Esophagus muscularis mucosa (tissue), 4 donors: ENCODE data around the gene FUT8. TPM values are rescaled to one million over a fixed set of nuclear protein-coding genes. Genes with fewer than 3 reads are reported as not detected.

Experiments
- DNase-seq: peaks from one replicate; pipeline ENCODE4 v3.0.0-alpha.2; 2017; ENCODE audit errors: extremely low spot score
- H3K27ac ChIP-seq, 4 donors: fragments of 200-600 bp; sonication (generic); replicated peaks in 1 of 4; 1 replicate in 3 of 4; 2 replicates in 1 of 4; pipeline ENCODE4 v1.5.1; 2016 to 2019; ENCODE audit warnings: mild to moderate bottlenecking in 1 of 4
- H3K27me3 ChIP-seq, 4 donors: fragments of 200-600 bp; sonication (generic); one replicate each; pipeline versions ENCODE4 v1.5.1 to v1.6.0; 2016 to 2019
- H3K36me3 ChIP-seq, 4 donors: fragments of 200-600 bp; sonication (generic); one replicate each; pipeline ENCODE4 v1.5.1; 2016 to 2019
- H3K4me1 ChIP-seq, 4 donors: fragments of 200-600 bp; sonication (generic); one replicate each; pipeline ENCODE4 v1.5.1; 2016 to 2019
- H3K4me3 ChIP-seq, 4 donors: fragments of 200-600 bp; sonication (generic); 1 replicate in 2 of 4; 2 replicates in 2 of 4; pipeline ENCODE4 v1.5.1; 2016 to 2019; ENCODE audit warnings: mild to moderate bottlenecking in 4 of 4, moderate library complexity in 1 of 4
- H3K9me3 ChIP-seq, 4 donors: fragments of 200-600 bp; sonication (generic); 1 replicate in 3 of 4; 2 replicates in 1 of 4; pipeline ENCODE4 v1.5.1; 2016 to 2019
- EP300 ChIP-seq: sonication (generic); formaldehyde crosslinking; IDR thresholded peaks from one replicate; pipeline ENCODE4 v1.6.1; 2017; ENCODE audit warnings: antibody characterized with exemption
- POLR2A ChIP-seq: fragments of 450-650 bp; IDR thresholded peaks from one replicate; pipeline ENCODE4 v1.6.1; 2017; ENCODE audit warnings: antibody characterized with exemption, moderate library complexity, mild to moderate bottlenecking, low read depth
- POLR2AphosphoS5 ChIP-seq, 2 donors: sonication (generic); formaldehyde crosslinking; IDR thresholded peaks; one replicate each; pipeline ENCODE4 v1.6.1; 2017; ENCODE audit warnings: antibody characterized with exemption in 2 of 2
- WGBS: methylation state at CpG from one replicate; pipeline ENCODE4 v1.1.5; 2018; 5-methylcytosine and 5-hydroxymethylcytosine counted together
- intact Hi-C: fragments of 100-400 bp; cut with DNase I; formaldehyde crosslinking; loops from one replicate; pipeline ENCODE4 v1.15.1; 2023
- total RNA-seq, 4 donors: library from RNA; depleted of rRNA; stranded (reverse); fragments of >200 nt; gene quantifications; one replicate each; pipeline versions ENCODE4 v1.1.0 to v1.2.1, GENCODE V29; 2016
- TF ChIP-seq, protein P1 (sequence below), 3 experiments: fragments of 200-600 bp in 2 of 3; fragments of 450-650 bp in 1 of 3; sonication (generic) in 2 of 3; IDR thresholded peaks; one replicate each; pipeline ENCODE4 v1.5.1; 2017 to 2019; ENCODE audit warnings: antibody characterized with exemption in 3 of 3, mild to moderate bottlenecking in 2 of 3, moderate library complexity in 1 of 3

FUT8 gene
- total RNA-seq, 4 donors from 2014 or later = 12.8 to 22.2 (median 20.1) TPM

DNA sequence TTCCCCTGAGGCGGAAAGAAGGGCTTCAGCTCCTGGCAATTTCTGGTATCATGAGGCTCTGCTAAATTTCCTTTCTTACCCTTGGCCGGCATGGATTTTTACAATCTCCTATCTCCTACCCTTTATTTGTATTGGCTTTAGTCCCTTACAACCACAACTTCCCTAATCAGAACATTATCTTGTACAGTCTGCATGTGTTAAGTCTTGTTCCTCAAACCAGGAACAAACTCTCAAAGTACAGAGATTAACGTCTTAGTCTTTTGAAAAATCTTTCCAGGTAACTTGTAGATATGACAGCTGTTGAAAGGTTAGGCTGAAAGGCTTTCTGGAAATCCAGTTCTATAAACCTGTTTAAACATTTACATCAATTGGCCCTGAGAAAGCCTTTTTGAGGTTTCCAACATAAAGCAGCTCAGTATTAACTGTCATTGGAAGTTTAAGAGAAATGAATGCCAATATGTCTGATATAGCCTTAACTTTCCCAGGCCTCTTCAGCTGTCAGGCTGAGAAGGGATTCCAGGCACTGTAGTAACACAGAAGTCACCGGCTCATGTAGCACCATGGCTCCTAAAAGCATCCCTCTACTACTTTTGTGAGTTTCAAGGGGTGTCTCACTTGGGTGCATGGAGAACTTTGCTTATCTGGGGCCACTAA, 360.5 kb downstream of the FUT8 start:
- Histone ChIP-seq H3K4me3 (no peak overlapping the region), H3K9me3 (no peaks in the 10 kb centered on the region), H3K36me3 (no peaks in the 10 kb centered on the region), H3K4me1 (no peaks in the 10 kb centered on the region), H3K27ac (no peak overlapping the region), H3K27me3 (no peaks in the 10 kb centered on the region)
- no peak for TF ChIP-seq EP300
- TF ChIP-seq POLR2A = no peak
- TF ChIP-seq POLR2AphosphoS5 (IDR thresholded peaks at IDR 0.05) = no peak
- TF ChIP-seq, protein P1, sequence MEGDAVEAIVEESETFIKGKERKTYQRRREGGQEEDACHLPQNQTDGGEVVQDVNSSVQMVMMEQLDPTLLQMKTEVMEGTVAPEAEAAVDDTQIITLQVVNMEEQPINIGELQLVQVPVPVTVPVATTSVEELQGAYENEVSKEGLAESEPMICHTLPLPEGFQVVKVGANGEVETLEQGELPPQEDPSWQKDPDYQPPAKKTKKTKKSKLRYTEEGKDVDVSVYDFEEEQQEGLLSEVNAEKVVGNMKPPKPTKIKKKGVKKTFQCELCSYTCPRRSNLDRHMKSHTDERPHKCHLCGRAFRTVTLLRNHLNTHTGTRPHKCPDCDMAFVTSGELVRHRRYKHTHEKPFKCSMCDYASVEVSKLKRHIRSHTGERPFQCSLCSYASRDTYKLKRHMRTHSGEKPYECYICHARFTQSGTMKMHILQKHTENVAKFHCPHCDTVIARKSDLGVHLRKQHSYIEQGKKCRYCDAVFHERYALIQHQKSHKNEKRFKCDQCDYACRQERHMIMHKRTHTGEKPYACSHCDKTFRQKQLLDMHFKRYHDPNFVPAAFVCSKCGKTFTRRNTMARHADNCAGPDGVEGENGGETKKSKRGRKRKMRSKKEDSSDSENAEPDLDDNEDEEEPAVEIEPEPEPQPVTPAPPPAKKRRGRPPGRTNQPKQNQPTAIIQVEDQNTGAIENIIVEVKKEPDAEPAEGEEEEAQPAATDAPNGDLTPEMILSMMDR (IDR thresholded peaks at IDR 0.05) = no peak
- 69% methylated on average over 4 of the region's 4 CpGs for WGBS
- intact Hi-C loops = no loop called here
- no peak for DNase-seq

DNA sequence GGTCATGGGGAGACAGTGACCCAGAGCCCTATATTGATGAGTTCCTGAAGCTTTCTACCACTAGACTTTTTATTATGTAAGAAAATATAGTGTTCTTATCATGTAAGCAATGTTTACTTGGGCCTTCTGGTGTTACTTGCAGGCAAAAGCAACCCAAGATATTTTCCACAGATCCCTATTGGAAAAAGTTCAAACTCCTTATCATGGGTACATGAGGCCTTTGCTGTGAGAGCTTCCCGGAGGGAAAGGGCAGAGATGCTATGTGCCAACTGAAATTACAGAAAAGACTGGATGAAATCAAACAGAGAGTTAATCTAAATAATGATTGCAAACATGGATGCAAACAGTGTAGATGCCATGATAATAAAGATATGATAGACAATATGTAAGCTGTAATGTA, 361.5 kb downstream of the FUT8 start:
- no peaks in the 10 kb centered on the region for H3K4me1 ChIP-seq
- no peak for DNase-seq
- TF ChIP-seq, protein P1 (IDR thresholded peaks at IDR 0.05) = no peak
- TF ChIP-seq EP300 (no peak), POLR2AphosphoS5 (IDR thresholded peaks at IDR 0.05) (no peak), POLR2A (no peak)
- no peak overlapping the region for H3K27ac ChIP-seq
- 84% methylated on average over 1 of the region's 1 CpG for WGBS
- no peaks in the 10 kb centered on the region for H3K27me3 ChIP-seq
- intact Hi-C loops = no loop called here
- H3K36me3 ChIP-seq = no peaks in the 10 kb centered on the region
- H3K9me3 ChIP-seq = no peaks in the 10 kb centered on the region
- no peak overlapping the region for H3K4me3 ChIP-seq

DNA sequence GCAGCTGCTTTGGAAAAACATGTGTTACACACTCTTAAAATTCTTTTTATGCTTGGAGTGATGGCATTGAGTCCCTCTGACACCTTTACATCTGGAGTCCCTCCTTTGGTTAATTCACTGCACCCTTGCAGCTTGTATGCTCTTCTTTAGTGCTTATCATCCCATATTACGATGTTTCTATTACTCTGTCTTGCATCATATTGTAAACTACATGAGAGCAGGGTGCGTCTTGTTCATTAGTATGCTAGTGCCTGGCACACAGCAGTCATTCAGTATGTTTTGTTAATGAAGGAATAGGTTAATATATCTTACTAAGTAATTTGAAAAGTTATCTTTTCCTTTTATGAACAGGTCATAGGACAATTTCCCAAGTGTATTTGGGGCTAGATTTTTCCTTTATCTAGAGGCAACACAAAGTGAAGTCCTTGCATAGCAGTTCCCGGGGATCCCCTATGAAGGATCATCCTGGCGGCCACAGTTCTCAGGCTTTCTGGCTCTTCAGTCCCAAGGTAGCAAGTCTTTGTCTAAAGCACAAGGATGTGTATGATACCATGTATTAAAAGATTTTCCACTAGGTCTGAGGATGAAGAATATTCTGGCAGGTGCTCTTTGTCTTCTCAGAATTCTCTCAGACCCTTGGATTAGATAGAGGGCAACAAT, 363.8 kb downstream of the FUT8 start:
- no peaks in the 10 kb centered on the region for H3K36me3 ChIP-seq
- 94% methylated on average over 4 of the region's 4 CpGs for WGBS
- H3K27me3 ChIP-seq = no peaks in the 10 kb centered on the region
- H3K4me3 ChIP-seq = no peak overlapping the region
- intact Hi-C loops = no loop called here
- no peak for DNase-seq
- no peak for TF ChIP-seq POLR2A
- H3K27ac ChIP-seq = no peak overlapping the region
- H3K4me1 ChIP-seq = no peaks in the 10 kb centered on the region
- H3K9me3 ChIP-seq = no peaks in the 10 kb centered on the region

DNA sequence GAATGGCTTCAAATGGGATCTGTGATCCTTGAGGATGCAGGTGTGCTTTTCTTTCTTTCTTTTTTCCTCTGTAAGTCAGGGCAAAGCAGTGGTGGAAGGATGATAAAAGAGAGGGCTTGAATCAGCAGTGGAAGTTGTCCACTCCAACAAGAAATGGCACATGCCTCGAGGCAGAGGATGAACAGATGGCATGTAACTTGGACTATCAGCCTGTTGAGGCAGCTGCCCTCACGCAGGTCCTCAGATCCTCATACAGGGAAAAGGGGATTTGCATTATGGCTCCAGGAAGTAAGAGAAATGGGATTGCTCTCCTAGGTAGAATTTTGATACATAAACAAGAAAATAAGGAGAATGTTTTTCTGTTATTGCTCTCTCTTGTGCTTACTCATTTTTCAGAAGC, 368.0 kb downstream of the FUT8 start:
- TF ChIP-seq POLR2AphosphoS5 (IDR thresholded peaks at IDR 0.05) (no peak), EP300 (no peak), POLR2A (no peak)
- TF ChIP-seq, protein P1 (IDR thresholded peaks at IDR 0.05) = no peak
- Histone ChIP-seq H3K9me3 (no peaks in the 10 kb centered on the region), H3K4me3 (no peak overlapping the region), H3K27ac (no peak overlapping the region), H3K27me3 (no peaks in the 10 kb centered on the region), H3K36me3 (no peaks in the 10 kb centered on the region), H3K4me1 (no peaks in the 10 kb centered on the region)
- no peak for DNase-seq
- intact Hi-C loops = no loop called here
- WGBS = 69% methylated on average over 2 of the region's 2 CpGs

- no peaks in the 10 kb centered on the region for H3K36me3 ChIP-seq
- intact Hi-C loops = no loop called here
- DNase-seq = no peak
- WGBS = 72% methylated on average over 3 of the region's 3 CpGs
- H3K27me3 ChIP-seq = no peaks in the 10 kb centered on the region
- H3K4me1 ChIP-seq = no peaks in the 10 kb centered on the region
- TF ChIP-seq EP300 = no peak
- TF ChIP-seq POLR2A = no peak
- TF ChIP-seq, protein P1 (IDR thresholded peaks at IDR 0.05) = no peak
- no peak for TF ChIP-seq POLR2AphosphoS5 (IDR thresholded peaks at IDR 0.05)
- H3K9me3 ChIP-seq = no peaks in the 10 kb centered on the region
- H3K27ac ChIP-seq = no peak overlapping the region
- no peak overlapping the region for H3K4me3 ChIP-seq
These were observed 370.6 kb downstream of the FUT8 start for GRCh38 chr14:65783101-65783500.
